Mesangial cell (primary cell): ENCODE measurements around the gene RAB38. TPM values are rescaled to one million over a fixed set of nuclear protein-coding genes. Genes with fewer than 3 reads are reported as not detected.

Source experiments
- total RNA-seq: library from RNA; depleted of rRNA; stranded (reverse); fragments of >200 nt; gene quantifications from 2 replicates; pipeline ENCODE4 v1.2.3, GENCODE V29; 2015

Gene RAB38
- total RNA-seq = 7.5 and 10.9 TPM in 2 replicates

DNA sequence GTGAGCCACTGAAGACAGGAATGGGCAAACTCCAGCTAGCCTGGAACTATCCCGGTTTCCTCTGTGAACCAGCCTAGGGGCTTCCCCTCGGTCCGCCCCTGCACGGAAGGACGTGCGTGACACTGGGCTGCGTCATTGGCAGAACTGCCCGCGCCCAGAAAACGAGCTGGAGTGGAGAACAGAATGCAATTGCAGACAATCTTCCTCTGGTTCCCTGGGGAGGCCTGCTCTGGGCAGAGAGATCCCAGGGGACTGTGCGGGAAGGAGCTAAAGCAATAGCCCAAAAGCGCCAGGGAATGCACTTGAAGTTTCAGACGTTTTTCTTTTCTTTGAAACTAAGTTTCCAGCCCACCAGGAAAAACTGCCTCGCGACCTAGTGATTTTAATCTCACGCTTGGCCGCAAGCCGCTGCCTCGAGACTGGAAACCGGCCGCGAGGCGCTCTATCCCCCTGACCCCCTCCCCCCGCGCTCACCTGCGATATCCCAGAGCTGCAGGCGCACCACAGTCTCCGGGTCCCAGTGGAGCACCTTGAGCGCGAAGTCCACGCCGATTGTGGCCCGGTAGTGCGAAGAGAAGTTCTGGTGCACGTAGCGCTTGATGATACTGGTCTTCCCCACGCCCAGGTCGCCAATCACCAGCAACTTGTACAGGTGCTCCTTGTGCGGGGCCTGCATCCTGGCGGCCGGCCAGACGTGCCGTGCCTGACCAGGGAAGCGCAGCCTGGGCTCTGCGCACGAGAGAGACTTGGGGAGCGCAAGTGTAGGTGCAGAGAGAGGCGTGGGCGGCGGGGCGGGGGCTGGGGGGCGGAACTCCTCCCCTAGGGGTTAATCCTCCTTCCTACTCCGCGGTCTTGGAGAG is at the start of gene RAB38:
Gene RAB38, minus strand, starts transcription at position 735 of the 860 bp plus-strand sequence. Its CDS starts 59 bp downstream, at position 676.

Other genes with a start within 250 kb of the RAB38 start
- 200 and 313 TPM in 2 replicates for gene CTSC, start 162.3 kb upstream of the RAB38 start, total RNA-seq